ENCODE results near the gene SH3RF3. TPM values are rescaled to one million over a fixed set of nuclear protein-coding genes. Genes with fewer than 3 reads are reported as not detected.

Gene SH3RF3
- total and polyA plus RNA-seq, 2 of the 13 experiments (the other 11 are each of a cell fraction or from before 2014, with no cell fraction given), result 0.04 TPM; not detected in 1

- Histone ChIP-seq H3K79me2 (ENCODE audit: insufficient read depth, low read length) (no peaks in the 10 kb centered on the region), H4K20me1 (ENCODE audit: insufficient read depth, low read length) (no peaks in the 10 kb centered on the region; the same call in 1 of the 2 replicates), H2AFZ (ENCODE audit: low read length) (no peak overlapping the region), H3K36me3 (replicated peaks in 1 of 2; ENCODE audit: control insufficient read depth in 1 of 2, insufficient read depth in 2 of 2, low read length in 2 of 2) (no peaks in the 10 kb centered on the region), H3K4me2 (ENCODE audit: low read depth, low read length) (no peak overlapping the region), H3K27me3 (ENCODE audit: control insufficient read depth in 1 of 2, insufficient read depth in 2 of 2, low read length in 2 of 2) (peaks cover 0 to 3% of the 10 kb centered on the region in 2 experiments; a peak in 1 of 5 replicates), H3K9me3 (ENCODE audit: low read length) (no peaks in the 10 kb centered on the region), H3K9ac (ENCODE audit: insufficient read depth, low read depth, low read length) (no peak overlapping the region), H3K27ac (ENCODE audit: extremely low read length, insufficient read depth, low read length) (no peak overlapping the region), H3K4me3 (replicated peaks in 1 of 3; ENCODE audit: insufficient read depth in 1 of 3, low read depth in 2 of 3, low read length in 3 of 3) (no peak overlapping the region), H3K4me1 (ENCODE audit: insufficient read depth, low read length) (no peaks in the 10 kb centered on the region)
- in situ Hi-C loops (cut with HindIII; ENCODE audit: extremely low pct_ligation_motif_present, low pct_unique_long_range_greater_than_20kb), result no loop called here
- ATAC-seq, result no peak
- TF ChIP-seq DR1 (CRISPR knock-in tag; IDR thresholded peaks at IDR 0.05) (no peak), MEF2D (CRISPR knock-in tag; IDR thresholded peaks at IDR 0.05) (no peak), SRY (CRISPR knock-in tag; IDR thresholded peaks at IDR 0.05) (no peak), SNAPC5 (CRISPR knock-in tag; IDR thresholded peaks at IDR 0.05; ENCODE audit: borderline replicate concordance) (no peak), GMEB2 (CRISPR knock-in tag; IDR thresholded peaks at IDR 0.05; ENCODE audit: low read depth) (no peak), RELA (CRISPR knock-in tag; IDR thresholded peaks at IDR 0.05) (no peak), EHMT2 (IDR thresholded peaks at IDR 0.05; ENCODE audit: borderline replicate concordance, low read depth, low read length) (no peak), ZNF562 (CRISPR knock-in tag; IDR thresholded peaks at IDR 0.05; ENCODE audit: borderline replicate concordance) (no peak), ISX (CRISPR knock-in tag; conservative IDR thresholded peaks at IDR 0.05) (no peak), IKZF1 (IDR thresholded peaks at IDR 0.05) (no peak), ELK4 (CRISPR knock-in tag; IDR thresholded peaks at IDR 0.05; ENCODE audit: borderline replicate concordance) (no peak), ZNF83 (CRISPR knock-in tag; IDR thresholded peaks at IDR 0.05; ENCODE audit: borderline replicate concordance) (no peak), IRF1 (CRISPR knock-in tag; IDR thresholded peaks at IDR 0.05; ENCODE audit: low read depth) (no peak), SOX5 (CRISPR knock-in tag; IDR thresholded peaks at IDR 0.05; ENCODE audit: borderline replicate concordance) (no peak), TAF1 (CRISPR knock-in tag; IDR thresholded peaks at IDR 0.05) (no peak), ZNF276 (CRISPR knock-in tag; IDR thresholded peaks at IDR 0.05; ENCODE audit: low read depth) (no peak), AGO1 (IDR thresholded peaks at IDR 0.05; ENCODE audit: low read depth, low read length, poor library complexity, severe bottlenecking) (no peak), ZNF782 (CRISPR knock-in tag; IDR thresholded peaks at IDR 0.05; ENCODE audit: borderline replicate concordance) (no peak)
- ChIA-PET CTCF (ENCODE audit: low intra/inter-chr PET ratio, low total read pairs) (no interaction called here), POLR2A (no interaction called here)
- intact Hi-C loops (cut with micrococcal nuclease; ENCODE audit: unreplicated experiment), result no loop called here
- BruUV-seq (replicated peaks), result no TSS peak
- no peak for FAIRE-seq
- no peak for DNase-seq (ENCODE audit: low spot score)
- 57% methylated on average over 9 of the region's 9 CpGs for WGBS (ENCODE audit: low lambda C conversion rate)
Observed at GRCh38 chr2:109397893-109398292, 268.9 kb downstream of the SH3RF3 start.
